Measurements from ENCODE around the gene CCDC127.

- TF ChIP-seq CTCF (IDR thresholded peaks at IDR 0.05; ENCODE audit: low read depth, low read length, poor library complexity, severe bottlenecking) (no peak), EZH2phosphoT487 (IDR thresholded peaks at IDR 0.05; ENCODE audit: borderline replicate concordance, low read length) (no peak)
Observed at GRCh38 chr5:204966-205670, 12.8 kb downstream of the CCDC127 start.

Data from DOHH2 (cell line).